Activated CD8-positive, alpha-beta memory T cell treated with anti-CD3 and anti-CD28 coated beads, Interleukin-2, amount 50 U/mL, for 48 hours (primary cell): ENCODE data around the gene DYDC1.
"Not testable (repeated sequence)": the region's sequence is repeated elsewhere in the genome, so short reads cannot be mapped to it uniquely, and the experiment has no call there.

Experiments used
- DNase-seq: peaks from one replicate; pipeline ENCODE4 v3.0.0-alpha.2; 2020

The DYDC1 gene

GRCh38 chr10:80333983-80334382 is 22.6 kb downstream of the DYDC1 start:
- DNase-seq = no peak

DNA sequence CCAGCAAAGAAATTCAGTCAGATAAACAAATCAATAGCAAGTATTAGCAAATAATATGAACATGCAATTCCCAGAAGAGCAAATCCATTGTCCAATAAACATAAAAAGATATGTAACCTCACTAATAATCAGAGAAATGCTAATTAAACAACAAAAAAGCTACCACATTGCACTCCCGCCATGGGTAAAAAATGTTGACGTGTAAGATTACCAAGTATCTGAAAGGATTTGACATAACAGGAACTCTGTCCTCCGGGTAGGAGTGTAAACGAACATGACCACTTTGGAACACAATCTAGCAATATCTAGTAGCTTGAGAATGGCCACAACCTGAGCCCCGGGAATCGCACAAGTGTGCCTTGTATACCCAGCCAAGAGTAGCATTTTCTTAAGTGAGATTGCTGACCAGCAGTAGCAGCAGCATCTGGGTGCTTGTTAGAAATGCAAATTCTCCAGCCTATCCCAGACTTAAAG is 31.6 kb downstream of the DYDC1 start:
- DNase-seq = no peak

GRCh38 chr10:80324086-80324485 is 32.5 kb downstream of the DYDC1 start:
- DNase-seq = no peak

DNA sequence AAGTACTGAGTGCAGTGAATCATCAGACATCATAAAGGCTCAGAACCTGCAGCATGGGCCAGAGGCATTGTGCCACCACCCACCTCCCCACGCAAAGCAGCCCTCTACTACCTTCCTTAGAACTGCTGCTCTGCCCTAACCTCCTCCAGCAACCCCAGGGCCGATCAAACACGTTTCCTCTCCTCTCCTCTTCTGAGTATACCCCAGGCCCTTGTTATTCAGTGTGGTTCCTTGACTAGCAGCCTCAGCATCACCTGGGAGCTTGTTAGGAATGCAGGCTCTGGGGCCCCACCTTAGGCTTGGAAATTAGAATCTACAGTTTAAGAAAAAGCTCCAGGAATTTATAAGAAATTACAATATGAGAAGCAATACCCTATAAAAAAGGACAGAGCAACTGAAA is 33.2 kb downstream of the DYDC1 start:
- no peak for DNase-seq

GRCh38 chr10:80322711-80323110 is 33.8 kb downstream of the DYDC1 start:
- DNase-seq = no peak

- no peak for DNase-seq
Measured at GRCh38 chr10:80322158-80322557, 34.4 kb downstream of the DYDC1 start.

DNA sequence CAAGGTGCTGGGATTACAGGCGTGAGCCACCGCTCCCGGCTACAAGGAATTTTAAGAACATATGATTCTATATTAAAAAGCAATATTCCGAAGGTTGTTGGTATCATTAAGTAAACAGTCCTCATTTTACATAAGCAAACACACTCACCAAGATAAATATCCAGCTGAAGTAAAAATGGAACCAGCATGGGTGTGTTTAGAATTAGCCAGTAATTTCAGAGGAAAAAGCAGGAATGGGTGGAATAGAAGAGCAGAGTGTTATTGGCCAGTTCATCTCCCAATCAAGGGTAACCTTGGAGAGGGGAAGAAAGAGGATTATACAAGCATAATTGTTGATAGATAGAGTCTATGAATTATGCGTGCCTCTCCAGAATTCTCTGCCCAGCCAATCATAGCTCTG is 35.4 kb downstream of the DYDC1 start:
- DNase-seq = no peak

GRCh38 chr10:80320377-80320776 is 36.2 kb downstream of the DYDC1 start:
- no peak for DNase-seq

- no peak for DNase-seq
Measured at GRCh38 chr10:80319725-80320290, 36.7 kb downstream of the DYDC1 start.

GRCh38 chr10:80319318-80319717 is 37.2 kb downstream of the DYDC1 start:
- DNase-seq = no peak

- no peak for DNase-seq
Measured at GRCh38 chr10:80318742-80319141, 37.8 kb downstream of the DYDC1 start.

DNA sequence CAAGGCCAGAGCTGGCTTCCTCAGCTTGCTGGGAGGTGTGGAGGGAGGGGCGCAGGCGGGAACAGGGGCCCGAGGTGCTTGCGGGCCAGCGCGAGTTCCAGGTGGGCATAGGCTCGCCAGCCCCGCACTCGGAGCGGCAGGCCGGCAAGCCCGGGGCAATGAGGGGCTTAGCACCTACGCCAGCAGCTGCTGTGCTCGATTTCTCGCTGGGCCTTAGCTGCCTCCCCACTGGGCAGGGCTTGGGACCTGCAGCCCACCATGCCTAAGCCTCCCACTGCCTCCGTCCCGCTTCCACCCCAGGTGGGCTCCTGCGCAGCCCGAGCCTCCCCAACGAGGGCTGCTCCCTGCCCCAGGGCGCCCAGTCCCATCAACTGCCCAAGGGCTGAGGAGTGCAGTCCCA is 41.2 kb downstream of the DYDC1 start:
- DNase-seq = no peak

- no peak for DNase-seq
Measured at GRCh38 chr10:80313523-80313922, 43.0 kb downstream of the DYDC1 start.

DNA sequence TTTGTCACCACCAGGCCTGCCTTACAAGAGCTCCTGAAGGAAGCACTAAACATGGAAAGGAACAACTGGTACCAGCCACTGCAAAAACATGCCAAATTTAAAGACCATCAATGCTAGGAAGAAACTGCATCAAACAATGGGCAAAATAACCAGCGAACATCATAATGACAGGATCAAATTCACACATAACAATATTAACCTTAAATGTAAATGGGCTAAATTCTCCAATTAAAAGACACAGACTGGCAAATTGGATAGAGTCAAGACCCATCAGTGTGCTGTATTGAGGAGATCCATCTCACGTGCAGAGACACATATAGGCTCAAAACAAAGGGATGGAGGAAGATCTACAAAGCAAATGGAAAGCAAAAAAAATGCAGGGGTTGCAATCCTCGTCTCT is 50.6 kb downstream of the DYDC1 start:
- not testable (repeated sequence) for DNase-seq

DNA sequence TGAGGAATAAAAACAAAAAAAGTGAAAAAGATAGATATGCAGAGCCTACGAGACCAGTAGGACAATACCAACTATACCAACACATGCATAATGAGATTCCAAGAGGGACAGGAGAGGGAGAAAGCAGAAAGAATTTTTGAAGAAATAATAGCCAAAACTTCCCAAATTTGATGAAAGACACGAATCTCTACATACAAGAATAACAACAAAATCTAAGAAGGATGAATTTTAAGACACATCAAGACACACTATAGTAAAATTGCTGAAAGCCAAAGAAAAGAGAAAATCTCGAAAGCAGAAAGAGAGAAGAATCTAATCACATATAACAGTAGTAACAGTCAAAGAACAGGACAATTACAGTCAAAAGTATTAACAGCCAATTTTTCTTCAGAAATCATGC is 59.6 kb downstream of the DYDC1 start:
- DNase-seq = no peak

- DNase-seq = no peak
Measured at GRCh38 chr10:80292607-80293239, 63.8 kb downstream of the DYDC1 start.

- no peak for DNase-seq
Measured at GRCh38 chr10:80290474-80291220, 65.9 kb downstream of the DYDC1 start.

GRCh38 chr10:80289451-80290287 is 66.9 kb downstream of the DYDC1 start, which contains the start of gene MAT1A:
Gene MAT1A, minus strand, starts transcription at chr10:80289658. Its CDS starts 235 bp downstream, at chr10:80289423.
- no peak for DNase-seq

DNA sequence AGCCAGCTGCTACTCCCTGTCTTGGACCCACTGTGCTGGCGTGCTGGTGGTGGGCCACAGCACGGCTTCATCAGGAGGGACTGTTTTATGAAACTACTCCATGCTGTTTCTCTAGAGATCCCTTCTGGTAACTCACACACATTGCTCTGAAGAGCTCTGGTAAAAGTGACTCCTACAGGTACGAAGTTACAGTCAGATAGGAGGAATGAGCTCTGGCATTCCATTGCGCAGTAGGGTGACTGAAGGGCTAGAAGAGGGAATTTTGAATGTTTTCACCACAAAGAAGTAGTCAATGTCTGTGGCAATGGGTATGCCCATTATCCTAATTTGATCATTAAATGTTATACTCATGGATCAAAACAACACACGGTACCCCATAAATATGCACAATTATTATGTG is 67.7 kb downstream of the DYDC1 start:
- no peak for DNase-seq
